Caco-2 (cell line): ENCODE data around the gene CD300LB. TPM values are rescaled to one million over a fixed set of nuclear protein-coding genes. Genes with fewer than 3 reads are reported as not detected.
A peak's percentile ranks its signal among the peaks of the same experiment; 100 is the strongest.

Source experiments
- BruUV-seq: library from RNA; stranded (reverse); fragments of 400-500 nt; replicated peaks from 2 replicates; lab custom pipeline; 2021; lab: Mats Ljungman, UMichigan
- CTCF ChIA-PET: fragments of 300-600 bp; sonication (Branson Sonifier 250); formaldehyde crosslinking; loops from one replicate; lab custom pipeline; 2022; ENCODE audit warnings: antibody characterized with exemption; lab: Charles Lee
- POLR2A ChIA-PET: fragments of 300-600 bp; sonication (Branson Sonifier 250); formaldehyde crosslinking; loops from one replicate; lab custom pipeline; 2022; ENCODE audit warnings: antibody characterized with exemption; lab: Charles Lee
- DNase-seq, 2 experiments: peaks; one replicate each; pipeline versions ENCODE4 v3.0.0 to v3.0.0-alpha.2; 2020 to 2022
- H3K27me3 ChIP-seq: replicated peaks from 2 replicates; pipeline ENCODE4 v1.6.0; 2011; ENCODE audit warnings: low read length; ENCODE audit not compliant: control insufficient read depth, insufficient read depth
- H3K36me3 ChIP-seq: 2 replicates; pipeline ENCODE4 v1.5.1; 2011; ENCODE audit warnings: low read length; ENCODE audit not compliant: control insufficient read depth, insufficient read depth
- H3K4me1 ChIP-seq: fragments of 250-450 bp; sonication (Bioruptor Pico); 2 replicates; pipeline ENCODE4 v1.5.1; 2020; ENCODE audit warnings: mild to moderate bottlenecking
- H3K4me3 ChIP-seq: 2 replicates; pipeline ENCODE4 v1.5.1; 2011; ENCODE audit warnings: low read depth, mild to moderate bottlenecking, control low read depth, low read length
- H3K9me3 ChIP-seq: fragments of 250-450 bp; sonication (Bioruptor Pico); 2 replicates; pipeline ENCODE4 v1.5.1; 2020; ENCODE audit warnings: mild to moderate bottlenecking, moderate library complexity
- H3K27ac Mint-ChIP-seq: one replicate; pipeline ENCODE4 v1.8.0; 2022; ENCODE audit warnings: mixed read lengths; ENCODE audit not compliant: unreplicated experiment
- H3K27me3 Mint-ChIP-seq: one replicate; pipeline ENCODE4 v1.8.0; 2022; ENCODE audit warnings: mixed read lengths; ENCODE audit not compliant: insufficient read depth, unreplicated experiment
- H3K36me3 Mint-ChIP-seq: one replicate; pipeline ENCODE4 v1.8.0; 2022; ENCODE audit warnings: mild to moderate bottlenecking, mixed read lengths; ENCODE audit not compliant: insufficient read depth, unreplicated experiment
- H3K4me1 Mint-ChIP-seq: one replicate; pipeline ENCODE4 v1.8.0; 2022; ENCODE audit warnings: low read depth, mixed read lengths; ENCODE audit not compliant: unreplicated experiment
- H3K4me3 Mint-ChIP-seq: one replicate; pipeline ENCODE4 v1.8.0; 2022; ENCODE audit warnings: mild to moderate bottlenecking, moderate library complexity, mixed read lengths; ENCODE audit not compliant: unreplicated experiment
- H3K9me3 Mint-ChIP-seq: one replicate; pipeline ENCODE4 v1.8.0; 2022; ENCODE audit warnings: mixed read lengths; ENCODE audit not compliant: unreplicated experiment
- CTCF ChIP-seq, 2 experiments: fragments of 200-600 bp in 1 of 2; IDR thresholded peaks; 1 replicate in 1 of 2; 2 replicates in 1 of 2; pipeline versions ENCODE4 v1.5.1 to v1.8.0; 2011 to 2022; ENCODE audit warnings: antibody characterized with exemption in 1 of 2, control low read depth in 1 of 2, inconsistent platforms in 1 of 2, low read depth in 1 of 2, low read length in 1 of 2, mild to moderate bottlenecking in 1 of 2, moderate library complexity in 1 of 2; ENCODE audit not compliant: insufficient read depth in 1 of 2, severe bottlenecking in 1 of 2, unreplicated experiment in 1 of 2
- intact Hi-C: fragments of 100-400 bp; cut with micrococcal nuclease; formaldehyde crosslinking; loops from one replicate; pipeline ENCODE4 v1.10.0; 2022; ENCODE audit not compliant: unreplicated experiment
- total RNA-seq: library from RNA; stranded (reverse); gene quantifications from 2 replicates; pipeline ENCODE4 v1.2.3, GENCODE V29; 2022

CD300LB gene
- total RNA-seq, 1 experiment from 2014 or later: not detected

- Histone ChIP-seq H3K4me1 (no peaks in the 10 kb centered on the region), H3K4me3 (no peak overlapping the region), H3K27me3 (no peaks in the 10 kb centered on the region), H3K36me3 (no peaks in the 10 kb centered on the region), H3K9me3 (no peaks in the 10 kb centered on the region)
- no peak overlapping the region for H3K27ac Mint-ChIP-seq
- BruUV-seq: no TSS peak
- TF ChIP-seq CTCF (IDR thresholded peaks at IDR 0.05; ENCODE audit: insufficient read depth in 1 of 2, low read depth in 1 of 2, low read length in 1 of 2, severe bottlenecking in 1 of 2, unreplicated experiment in 1 of 2): no peak
- CTCF ChIA-PET: interaction anchor here (1.3 kb wide), 1 partner anchor 201 kb away, joined by 3 read pairs; no protein-coding TSS in a partner anchor
- intact Hi-C loops: loop anchor here (10.0 kb wide), 1 partner anchor 107 kb away; no protein-coding TSS in a partner anchor
- no peak overlapping the region for H3K4me3 Mint-ChIP-seq
- DNase-seq: no peak
- no peaks in the 10 kb centered on the region for H3K9me3 Mint-ChIP-seq
- H3K36me3 Mint-ChIP-seq: no peaks in the 10 kb centered on the region
- POLR2A ChIA-PET: no interaction called here
- no peaks in the 10 kb centered on the region for H3K4me1 Mint-ChIP-seq
- peaks cover 14% of the 10 kb centered on the region for H3K27me3 Mint-ChIP-seq
These were observed 33.8 kb downstream of the CD300LB start for GRCh38 chr17:74497471-74497870.

GRCh38 chr17:74493331-74493833, 37.9 kb downstream of the CD300LB start:
- Histone ChIP-seq H3K4me1 (no peaks in the 10 kb centered on the region), H3K9me3 (no peaks in the 10 kb centered on the region), H3K36me3 (no peaks in the 10 kb centered on the region), H3K4me3 (no peak overlapping the region), H3K27me3 (no peaks in the 10 kb centered on the region)
- peak; percentile 89 to 93 for TF ChIP-seq CTCF (IDR thresholded peaks at IDR 0.05; ENCODE audit: insufficient read depth in 1 of 2, low read depth in 1 of 2, low read length in 1 of 2, severe bottlenecking in 1 of 2, unreplicated experiment in 1 of 2)
- intact Hi-C loops: loop anchor here (1.0 to 10.0 kb wide), 6 partner anchors 36 to 192 kb away; no protein-coding TSS in a partner anchor
- Mint-ChIP-seq H3K9me3 (peaks cover 9% of the 10 kb centered on the region), H3K27ac (no peak overlapping the region), H3K4me3 (no peak overlapping the region), H3K36me3 (no peaks in the 10 kb centered on the region), H3K27me3 (peaks cover 10% of the 10 kb centered on the region), H3K4me1 (no peaks in the 10 kb centered on the region)
- no TSS peak for BruUV-seq
- ChIA-PET POLR2A (no interaction called here), CTCF (interaction anchor here (0.7 to 1.4 kb wide), 5 partner anchors 14 to 120 kb away, joined by 3 to 6 read pairs (median 4); no protein-coding TSS in a partner anchor)
- peak; percentile 72 to 84 for DNase-seq

GRCh38 chr17:74491626-74492025, 39.6 kb downstream of the CD300LB start:
- H3K4me1 ChIP-seq: no peaks in the 10 kb centered on the region
- no peak for TF ChIP-seq CTCF (IDR thresholded peaks at IDR 0.05; ENCODE audit: insufficient read depth in 1 of 2, low read depth in 1 of 2, low read length in 1 of 2, severe bottlenecking in 1 of 2, unreplicated experiment in 1 of 2)
- no peaks in the 10 kb centered on the region for H3K36me3 Mint-ChIP-seq
- no peak overlapping the region for H3K4me3 ChIP-seq
- ChIA-PET CTCF (interaction anchor here (0.6 to 1.2 kb wide), 2 partner anchors 31 to 124 kb away, joined by 3 read pairs; partner anchors contain the start of gene GPR142), POLR2A (no interaction called here)
- H3K27ac Mint-ChIP-seq: no peak overlapping the region
- peaks cover 10% of the 10 kb centered on the region for H3K27me3 Mint-ChIP-seq
- no peak overlapping the region for H3K4me3 Mint-ChIP-seq
- peaks cover 9% of the 10 kb centered on the region for H3K9me3 Mint-ChIP-seq
- no peaks in the 10 kb centered on the region for H3K4me1 Mint-ChIP-seq
- intact Hi-C loops: loop anchor here (10.0 kb wide), 1 partner anchor 113 kb away; no protein-coding TSS in a partner anchor
- no peak for DNase-seq
- H3K36me3 ChIP-seq: no peaks in the 10 kb centered on the region
- H3K27me3 ChIP-seq: no peaks in the 10 kb centered on the region
- no peaks in the 10 kb centered on the region for H3K9me3 ChIP-seq
- BruUV-seq: no TSS peak
